Measurements from ENCODE around the gene FAM20A.

The FAM20A gene

DNA sequence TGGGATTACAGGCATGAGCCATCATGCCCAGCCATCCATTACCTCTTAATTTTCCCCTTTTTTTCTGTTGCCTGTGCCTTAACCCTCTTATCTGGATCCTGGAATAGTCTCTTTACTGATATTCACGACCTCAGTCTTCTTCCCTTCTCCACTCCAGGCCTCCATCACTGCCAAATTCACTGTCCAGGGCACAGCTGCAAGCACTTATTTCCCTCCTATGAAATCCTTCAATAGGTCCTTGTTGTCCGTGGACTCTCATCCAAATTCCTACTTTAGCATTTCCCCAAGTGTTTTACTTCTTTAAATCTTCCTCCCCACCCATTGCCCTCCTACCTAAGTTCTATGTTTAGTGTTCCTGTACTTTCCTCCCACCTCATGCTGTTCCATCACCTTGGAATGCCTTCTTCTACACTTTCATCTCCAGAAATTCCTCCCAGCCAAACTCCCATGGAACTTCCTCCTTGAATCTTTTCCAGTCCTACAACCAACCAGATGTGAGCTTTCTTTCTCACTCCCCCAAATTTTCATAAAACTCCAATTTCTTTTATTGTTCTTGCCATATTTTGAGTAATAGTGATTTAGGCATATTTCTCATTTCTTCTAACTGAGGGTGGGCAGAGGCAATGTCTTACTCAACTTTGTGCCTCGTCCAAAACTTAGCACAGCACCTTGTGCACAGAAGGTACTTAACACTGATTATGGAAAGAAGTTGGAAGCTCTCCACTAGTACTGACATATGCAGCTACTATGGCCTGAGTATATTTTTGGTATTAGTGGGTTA lies 35.3 kb downstream of the FAM20A start:
- no peak for DNase-seq (ENCODE audit: low spot score)

DNA sequence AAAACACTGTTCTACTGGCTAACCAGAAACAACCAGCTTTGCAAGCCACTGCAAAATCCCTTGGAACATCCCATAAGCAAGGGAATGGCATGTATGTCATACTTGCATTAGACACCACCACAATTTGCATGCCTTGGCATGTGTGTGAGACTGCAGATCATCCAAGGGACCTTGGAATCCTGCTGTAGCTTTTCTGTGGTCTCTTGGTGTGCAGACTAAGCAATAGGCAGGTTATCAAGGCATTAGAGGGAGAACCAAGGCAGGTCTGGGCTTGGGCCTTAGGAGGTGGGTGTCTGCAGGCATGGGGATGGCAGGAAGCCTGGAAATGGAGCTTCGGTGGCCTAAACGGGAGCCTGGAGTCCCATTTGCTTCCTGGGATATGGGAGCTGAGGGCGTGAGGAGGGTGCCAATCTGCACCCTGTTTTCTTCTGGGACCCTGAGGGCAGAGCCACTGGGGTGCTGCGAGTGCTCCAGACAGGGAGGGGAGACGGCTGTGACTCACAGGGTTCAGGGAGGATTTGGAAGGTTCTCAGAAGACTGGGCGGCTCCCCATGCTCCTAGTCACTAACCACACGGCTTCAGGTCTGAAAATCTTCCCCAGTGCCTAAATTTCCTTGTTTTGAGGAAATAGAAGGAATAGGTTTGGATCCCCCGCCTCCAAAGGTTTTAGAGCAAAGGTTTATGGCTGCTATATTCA lies 36.6 kb downstream of the FAM20A start:
- no peak for DNase-seq (ENCODE audit: low spot score)

- DNase-seq (ENCODE audit: low spot score): no peak
Observed at GRCh38 chr17:68562736-68563135, 38.4 kb downstream of the FAM20A start.

DNA sequence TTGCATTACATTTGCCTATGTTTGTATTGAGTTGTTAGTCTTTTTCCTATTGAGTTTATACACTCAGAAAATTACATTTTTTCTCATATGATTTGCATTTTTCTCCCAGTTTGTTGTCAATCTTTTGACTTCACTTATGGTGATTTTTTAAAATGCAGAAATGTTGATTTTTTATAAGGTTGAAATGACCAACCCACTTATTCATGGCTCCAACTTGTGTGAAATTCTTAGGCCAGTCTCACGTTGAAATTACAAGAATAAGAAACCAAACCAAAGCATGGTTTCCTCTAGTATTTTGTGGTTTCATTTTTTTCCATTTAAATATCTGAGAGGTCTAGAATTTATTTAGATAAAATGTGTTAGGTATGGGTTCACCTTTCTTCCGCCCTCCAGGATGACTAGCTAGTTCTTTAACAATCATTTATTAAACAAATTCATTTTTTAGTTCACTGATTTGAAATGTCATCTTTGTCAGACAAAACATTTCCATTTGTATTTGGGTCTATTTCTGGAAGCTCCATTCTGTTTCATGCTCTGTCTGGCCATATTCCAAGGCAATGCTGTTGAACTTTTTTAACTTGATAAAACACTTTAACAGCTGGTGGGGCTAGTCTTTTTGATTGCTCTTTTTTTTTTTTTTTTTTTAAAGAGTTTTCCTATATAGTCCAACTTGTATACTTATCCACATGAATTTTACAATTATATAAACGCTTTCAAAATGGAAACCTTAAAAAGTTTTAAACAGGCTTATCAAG lies 40.0 kb downstream of the FAM20A start:
- DNase-seq (ENCODE audit: low spot score): no peak

GRCh38 chr17:68559316-68559715 lies 41.9 kb downstream of the FAM20A start:
- DNase-seq (ENCODE audit: low spot score): no peak

- no peak for DNase-seq (ENCODE audit: low spot score)
Observed at GRCh38 chr17:68556551-68556950, 44.6 kb downstream of the FAM20A start.

- DNase-seq (ENCODE audit: low spot score): no peak
Observed at GRCh38 chr17:68544111-68544915, 56.9 kb downstream of the FAM20A start.

DNA sequence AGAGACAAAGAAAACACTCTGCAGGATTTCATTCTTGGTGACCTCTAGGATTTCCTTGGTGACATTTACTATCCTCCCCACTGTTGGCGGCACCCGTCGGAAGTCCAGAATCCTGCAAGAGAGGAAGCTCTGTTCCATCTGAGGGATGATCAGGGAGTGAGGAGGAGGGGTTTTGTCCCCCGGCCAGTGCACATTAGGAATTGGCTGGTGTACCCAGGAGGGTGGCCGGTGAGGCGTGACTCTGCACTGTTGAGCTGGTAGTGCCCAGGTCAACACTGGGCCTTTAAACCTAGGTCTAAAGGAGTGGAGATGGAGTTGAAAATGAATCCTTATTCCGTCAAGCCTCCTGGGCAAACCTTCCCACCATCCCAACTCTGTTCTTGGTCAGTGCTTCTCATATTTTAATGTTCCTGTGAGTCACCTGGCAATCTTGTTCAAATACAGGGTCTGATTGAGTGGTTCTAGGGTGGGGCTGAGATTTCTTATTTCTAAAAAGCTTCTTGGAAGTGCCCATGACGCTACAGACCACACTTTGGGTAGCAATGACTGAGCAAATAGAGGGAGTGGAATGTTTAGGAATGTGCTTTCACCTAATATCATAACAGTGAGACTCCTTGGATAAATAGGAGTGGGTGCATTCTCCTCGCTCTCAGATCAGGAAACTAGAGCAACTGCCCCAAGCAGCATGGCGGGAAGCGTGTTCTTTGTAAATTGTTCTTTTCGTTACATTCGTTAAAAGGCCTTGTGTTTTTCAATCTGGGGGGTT lies 58.3 kb downstream of the FAM20A start:
- DNase-seq (ENCODE audit: low spot score): peak; percentile 2

GRCh38 chr17:68541816-68542215 lies 59.4 kb downstream of the FAM20A start:
- no peak for DNase-seq (ENCODE audit: low spot score)

GRCh38 chr17:68540981-68541380 lies 60.2 kb downstream of the FAM20A start:
- DNase-seq (ENCODE audit: low spot score): no peak

- no peak for DNase-seq (ENCODE audit: low spot score)
Observed at GRCh38 chr17:68539548-68540467, 61.4 kb downstream of the FAM20A start.

GRCh38 chr17:68535922-68536321 lies 65.2 kb downstream of the FAM20A start:
- no peak for DNase-seq (ENCODE audit: low spot score)

DNA sequence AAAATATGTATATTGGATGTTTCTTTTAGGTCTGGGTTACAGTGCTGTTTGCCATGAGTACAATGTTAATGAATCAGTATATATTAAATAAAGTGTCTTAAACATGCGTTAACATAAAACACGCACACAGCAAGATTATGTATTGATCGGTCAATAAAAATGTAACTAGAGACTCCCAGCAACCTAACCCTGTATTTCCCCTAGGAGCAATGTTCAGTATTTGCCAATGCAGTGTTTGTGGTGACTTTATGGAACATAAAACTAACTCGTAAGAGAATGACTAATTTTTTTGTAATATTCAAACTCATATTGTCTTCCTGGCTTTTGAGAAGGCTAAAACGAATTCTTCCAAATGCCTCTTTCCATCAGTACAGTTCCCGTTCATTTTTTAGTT lies 66.5 kb downstream of the FAM20A start:
- DNase-seq (ENCODE audit: low spot score): no peak

DNA sequence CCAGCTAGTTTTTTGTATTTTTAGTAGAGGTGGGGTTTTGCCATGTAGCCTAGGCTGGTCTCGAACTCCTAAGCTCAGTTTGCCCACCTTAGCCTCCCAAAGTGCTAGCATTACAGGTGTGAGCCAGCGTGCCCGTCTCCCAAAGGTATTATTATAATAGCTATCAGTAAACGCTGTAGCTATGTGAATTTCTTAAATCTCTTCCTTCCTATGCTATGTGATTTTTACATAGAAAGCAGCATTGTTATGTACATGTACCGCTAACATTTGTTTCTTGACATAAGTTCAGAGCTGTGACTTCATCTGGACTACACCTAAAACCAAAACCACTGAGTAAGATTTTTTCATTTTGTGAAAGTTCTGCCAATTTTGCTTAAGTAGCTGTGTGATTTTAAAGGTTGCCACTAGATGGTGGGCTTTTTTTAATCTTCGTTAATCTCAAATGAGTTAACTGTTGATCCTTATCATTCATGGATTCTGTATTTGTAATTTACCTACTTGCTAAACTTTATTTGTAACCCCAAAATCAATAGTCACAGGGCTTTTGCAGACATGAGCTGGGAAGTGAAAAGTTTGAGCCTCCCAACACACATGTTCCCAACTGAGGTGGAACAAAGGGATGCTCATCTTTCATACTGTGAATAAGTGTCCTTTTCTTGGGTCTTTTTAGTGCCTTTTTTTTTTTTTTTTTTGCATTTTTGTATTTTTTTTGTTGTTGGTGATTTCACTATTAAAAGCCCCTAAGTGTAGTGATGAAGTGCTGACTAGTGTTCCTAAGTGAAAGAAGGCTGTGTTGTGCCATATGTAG lies 67.1 kb downstream of the FAM20A start:
- DNase-seq (ENCODE audit: low spot score): no peak

DNA sequence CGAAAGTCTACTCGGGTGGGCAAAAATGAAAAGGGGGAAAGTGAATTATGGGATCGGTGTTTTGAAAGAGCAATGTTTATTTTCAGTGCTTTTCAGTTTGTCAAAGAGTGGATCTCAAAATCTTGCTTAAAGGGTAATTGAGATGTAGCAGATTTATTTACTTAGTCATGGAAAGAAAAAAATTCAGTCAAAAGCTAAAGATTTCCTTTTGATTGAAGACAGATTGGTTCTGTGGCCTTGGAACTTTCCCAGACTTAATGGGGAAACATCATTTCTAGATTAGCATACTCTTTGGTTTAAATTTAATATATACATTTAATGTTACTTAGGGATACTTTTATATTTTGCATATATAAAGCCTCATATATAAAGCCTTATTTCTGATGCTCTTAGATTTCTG lies 68.3 kb downstream of the FAM20A start:
- no peak for DNase-seq (ENCODE audit: low spot score)

DNA sequence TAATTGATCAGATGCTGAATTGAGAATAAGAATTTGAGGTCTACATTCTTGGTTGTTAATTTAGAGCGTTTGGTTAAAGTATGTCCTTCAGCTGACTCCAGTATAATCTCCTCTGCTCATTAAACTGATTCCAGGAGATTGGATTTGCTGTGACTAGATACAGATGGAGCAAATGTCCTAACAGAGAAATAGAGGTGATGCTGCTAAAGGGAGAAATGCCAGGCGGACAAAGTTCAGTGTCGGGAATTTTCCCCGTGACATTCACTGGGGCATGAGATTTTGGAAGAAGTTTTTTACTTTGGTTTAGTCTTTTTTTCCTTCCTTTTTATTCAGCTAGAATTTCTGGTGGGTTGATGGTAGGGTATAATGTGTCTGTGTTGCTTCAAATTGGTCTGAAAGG lies 69.9 kb downstream of the FAM20A start:
- no peak for DNase-seq (ENCODE audit: low spot score)

DNA sequence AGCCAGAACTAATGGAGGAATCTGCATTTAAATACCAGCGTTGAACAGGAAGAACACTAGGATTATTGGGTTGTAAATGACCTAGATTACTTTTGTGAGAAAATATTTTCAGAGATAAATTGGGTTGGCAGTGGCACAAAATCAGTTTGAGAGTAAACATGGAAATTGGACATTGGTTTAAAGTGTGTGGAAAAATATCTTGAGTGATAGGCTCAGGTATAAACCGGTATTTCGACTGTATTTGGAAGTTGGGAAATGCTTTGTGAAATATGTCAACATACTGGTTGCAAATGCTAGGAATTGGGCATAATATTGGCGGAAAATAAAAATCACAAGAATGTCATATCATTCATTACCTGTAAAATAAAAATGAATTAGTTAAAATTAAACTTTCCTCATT lies 73.9 kb downstream of the FAM20A start:
- DNase-seq (ENCODE audit: low spot score): no peak

DNA sequence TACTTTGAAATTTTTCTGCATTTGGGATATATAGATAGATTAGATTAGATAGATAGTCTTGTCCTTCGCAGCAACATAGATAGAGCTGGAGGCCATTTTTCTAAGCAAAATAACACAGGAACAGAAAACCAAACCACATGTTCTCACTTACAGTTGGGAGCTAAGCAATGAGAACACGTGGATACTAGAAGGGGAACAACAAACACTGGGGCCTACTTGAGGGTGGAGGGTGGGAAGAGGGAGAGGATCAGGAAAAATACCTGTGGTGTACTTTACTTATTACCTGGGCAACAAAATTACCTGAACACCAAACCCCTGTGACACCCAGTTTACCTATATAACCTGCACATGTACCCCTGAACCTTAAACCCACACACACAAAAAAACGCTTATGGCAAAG lies 74.6 kb downstream of the FAM20A start:
- no peak for DNase-seq (ENCODE audit: low spot score)

GRCh38 chr17:68522266-68522665 lies 78.9 kb downstream of the FAM20A start:
- DNase-seq (ENCODE audit: low spot score): no peak
